Mucosa of rectum (tissue), 2 donors: Measurements from ENCODE around the gene RASL12.

Source experiments
- H3K27ac ChIP-seq, 2 donors: one replicate each; pipeline ENCODE4 v1.7.0; 2013; ENCODE audit warnings: inconsistent platforms in 2 of 2, low read depth in 2 of 2, low read length in 2 of 2
- H3K27me3 ChIP-seq, 2 donors: one replicate each; pipeline ENCODE4 v1.7.0; 2013; ENCODE audit warnings: low read length in 2 of 2; ENCODE audit not compliant: control insufficient read depth in 2 of 2, insufficient read depth in 2 of 2
- H3K36me3 ChIP-seq, 2 donors: one replicate each; pipeline ENCODE4 v1.7.0; 2013; ENCODE audit warnings: low read length in 2 of 2; ENCODE audit not compliant: control insufficient read depth in 2 of 2, insufficient read depth in 2 of 2
- H3K4me1 ChIP-seq, 2 donors: one replicate each; pipeline ENCODE4 v1.7.0; 2013; ENCODE audit warnings: low read length in 2 of 2, mild to moderate bottlenecking in 1 of 2; ENCODE audit not compliant: control insufficient read depth in 2 of 2, insufficient read depth in 2 of 2
- H3K4me3 ChIP-seq, 2 donors: one replicate each; pipeline ENCODE4 v1.7.0; 2013; ENCODE audit warnings: low read length in 2 of 2
- H3K9ac ChIP-seq, 2 donors: one replicate each; pipeline ENCODE4 v1.7.0; 2013; ENCODE audit warnings: low read length in 2 of 2, low read depth in 1 of 2, mild to moderate bottlenecking in 1 of 2
- H3K9me3 ChIP-seq, 2 donors: one replicate each; pipeline ENCODE4 v1.7.0; 2013; ENCODE audit warnings: low read length in 2 of 2; ENCODE audit not compliant: control insufficient read depth in 2 of 2
- donor health status: healthy.
- donor health status: Normal muscosa, but diverticular disease.

The RASL12 gene

DNA sequence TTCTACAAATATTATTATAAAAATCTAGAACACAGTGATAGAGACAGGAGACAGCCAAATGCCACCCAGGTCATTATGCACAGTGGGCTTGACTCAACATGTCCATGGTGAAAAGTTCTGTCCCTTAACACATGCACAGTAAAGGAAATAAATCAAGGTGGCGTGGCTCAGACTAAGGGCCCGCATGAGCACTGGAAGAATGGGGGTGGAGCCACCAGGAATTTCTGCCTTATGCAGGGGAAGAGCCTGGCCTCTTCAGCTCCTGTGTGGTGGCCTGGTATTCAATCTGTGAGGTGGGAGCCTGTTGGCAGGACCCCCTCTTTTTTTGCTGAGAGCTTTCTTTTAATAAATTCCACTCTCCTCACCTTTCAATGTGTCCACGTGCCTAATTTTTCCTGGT is 60.9 kb downstream of the RASL12 start:
- Histone ChIP-seq H3K4me1 (no peaks in the 10 kb centered on the region), H3K9ac (no peak overlapping the region), H3K9me3 (no peaks in the 10 kb centered on the region), H3K27ac (no peak overlapping the region), H3K4me3 (no peak overlapping the region), H3K36me3 (peaks cover 2 to 9% of the 10 kb centered on the region in 2 donors), H3K27me3 (no peaks in the 10 kb centered on the region)

- Histone ChIP-seq H3K4me1 (no peaks in the 10 kb centered on the region), H3K36me3 (peaks cover 2 to 7% of the 10 kb centered on the region in 2 donors), H3K9ac (no peak overlapping the region), H3K27me3 (no peaks in the 10 kb centered on the region), H3K4me3 (no peak overlapping the region), H3K9me3 (no peaks in the 10 kb centered on the region), H3K27ac (no peak overlapping the region)
These were observed 62.8 kb downstream of the RASL12 start for GRCh38 chr15:65004993-65005392.
